ENCODE measurements around the gene TM9SF1.

The TM9SF1 gene

GRCh38 chr14:24145690-24146452 lies 49.4 kb downstream of the TM9SF1 start:
- H3K4me1 Mint-ChIP-seq = peaks cover 56% of the 10 kb centered on the region
- no peaks in the 10 kb centered on the region for H3K27me3 Mint-ChIP-seq
- peak overlapping the region; percentile 83 for H3K27ac Mint-ChIP-seq
- H3K4me3 Mint-ChIP-seq = peak overlapping the region; percentile 90
- peaks cover 41% of the 10 kb centered on the region for H3K36me3 Mint-ChIP-seq
- H3K9me3 Mint-ChIP-seq = no peaks in the 10 kb centered on the region
- ATAC-seq = no peak

DNA sequence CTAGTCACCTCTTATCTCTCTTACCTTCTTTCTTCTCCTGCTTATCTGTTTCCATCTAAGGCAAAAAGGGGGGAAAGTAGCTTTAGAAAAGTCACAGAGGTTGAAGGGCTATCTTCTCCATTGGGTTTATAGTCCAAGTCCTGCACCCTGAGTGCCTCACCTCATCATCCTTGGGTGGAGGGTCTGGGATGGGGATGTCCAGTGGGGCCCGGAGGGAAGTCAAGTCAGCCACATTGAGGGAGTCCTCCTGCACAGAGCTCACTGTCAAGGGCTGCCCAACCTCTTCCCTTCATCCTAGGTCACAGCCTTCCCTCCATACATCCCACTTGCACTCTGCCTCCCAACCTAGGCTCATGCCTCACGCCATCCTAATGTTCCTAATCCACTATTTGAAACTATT lies 50.0 kb downstream of the TM9SF1 start:
- no peaks in the 10 kb centered on the region for H3K27me3 Mint-ChIP-seq
- peaks cover 34% of the 10 kb centered on the region for H3K36me3 Mint-ChIP-seq
- no peaks in the 10 kb centered on the region for H3K9me3 Mint-ChIP-seq
- H3K4me1 Mint-ChIP-seq = peaks cover 56% of the 10 kb centered on the region
- peak overlapping the region; percentile 83 for H3K27ac Mint-ChIP-seq
- no peak for ATAC-seq
- peak overlapping the region; percentile 90 for H3K4me3 Mint-ChIP-seq

DNA sequence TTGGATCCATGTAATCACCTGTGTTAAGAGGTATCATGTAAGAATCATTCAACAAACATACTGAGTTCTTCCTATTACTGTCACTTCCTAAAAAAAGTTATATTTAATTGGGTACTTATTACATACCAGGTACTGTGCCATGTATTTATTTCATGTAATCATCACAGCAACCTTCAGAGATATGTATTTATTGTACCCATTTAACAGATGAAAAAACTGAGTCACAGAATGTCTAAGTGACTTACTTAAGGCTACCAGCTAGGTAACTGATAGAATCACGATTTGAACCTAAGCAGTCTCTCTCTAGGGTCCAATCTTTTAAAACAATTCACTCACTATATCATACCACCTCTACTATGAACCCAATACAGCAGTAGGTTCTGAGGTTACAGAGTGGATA lies 50.8 kb downstream of the TM9SF1 start:
- Mint-ChIP-seq H3K4me3 (no peak overlapping the region), H3K27ac (no peak overlapping the region), H3K4me1 (peaks cover 56% of the 10 kb centered on the region), H3K36me3 (peaks cover 32% of the 10 kb centered on the region), H3K27me3 (no peaks in the 10 kb centered on the region), H3K9me3 (no peaks in the 10 kb centered on the region)
- no peak for ATAC-seq

- Mint-ChIP-seq H3K27ac (no peak overlapping the region), H3K4me1 (peaks cover 55% of the 10 kb centered on the region)
Measured at GRCh38 chr14:24143511-24143910, 51.7 kb downstream of the TM9SF1 start.

GRCh38 chr14:24141097-24141880 lies 54.0 kb downstream of the TM9SF1 start, which contains the start of gene EMC9:
Gene EMC9, minus strand, starts transcription at chr14:24141591. Its CDS starts 287 bp downstream, at chr14:24141304.
- Mint-ChIP-seq H3K4me3 (peak within 1 kb of the TSS; percentile 92), H3K36me3 (peaks cover 52% of the 10 kb centered on the region), H3K4me1 (peaks cover 65% of the 10 kb centered on the region), H3K27me3 (no peaks in the 10 kb centered on the region), H3K9me3 (no peaks in the 10 kb centered on the region), H3K27ac (peak within 1 kb of the TSS; percentile 82)
- ATAC-seq = peak; percentile 96

More at GRCh38 chr14:24143511-24143910, 51.7 kb downstream of the TM9SF1 start:
- no peak for ATAC-seq
- Mint-ChIP-seq H3K27me3 (no peaks in the 10 kb centered on the region), H3K9me3 (no peaks in the 10 kb centered on the region), H3K4me3 (no peak overlapping the region), H3K36me3 (peaks cover 38% of the 10 kb centered on the region)

- H3K4me3 Mint-ChIP-seq = peak overlapping the region; percentile 59
- no peaks in the 10 kb centered on the region for H3K27me3 Mint-ChIP-seq
- peaks cover 42% of the 10 kb centered on the region for H3K36me3 Mint-ChIP-seq
- H3K9me3 Mint-ChIP-seq = no peaks in the 10 kb centered on the region
- H3K4me1 Mint-ChIP-seq = peaks cover 60% of the 10 kb centered on the region
- peak overlapping the region; percentile 7 for H3K27ac Mint-ChIP-seq
- ATAC-seq = no peak
Measured at GRCh38 chr14:24139272-24139934, 55.8 kb downstream of the TM9SF1 start.

Data from stimulated activated memory B cell treated with anti-CD40 and anti-IgM and Interleukin-4, amounts not matched to agents 10 μg/mL and 1 μg/mL and 100 μg/mL, for 72 hours (primary cell).